Heart right ventricle (tissue), 16 donors: ENCODE measurements around the gene WDR20. TPM values are rescaled to one million over a fixed set of nuclear protein-coding genes. Genes with fewer than 3 reads are reported as not detected.
"Not testable (repeated sequence)": the region's sequence is repeated elsewhere in the genome, so short reads cannot be mapped to it uniquely, and the experiment has no call there.

ENCODE experiments used
- ATAC-seq, 8 donors: fragments of 200-7000 bp; cut with Tn5 transposase; one replicate each; pipeline ENCODE4 v1.9.1; 2020; ENCODE audit warnings: mild to moderate bottlenecking in 8 of 8, moderate library complexity in 8 of 8, moderate number of reproducible peaks in 1 of 8
- DNase-seq, 2 donors: peaks; one replicate each; pipeline ENCODE4 v3.0.0-alpha.2; 2020
- H3K27ac ChIP-seq, 10 donors: fragments of 200-600 bp; sonication (generic) in 2 of 10; one replicate each; pipeline versions ENCODE4 v1.5.0 to v1.8.0; 2020 to 2022; ENCODE audit warnings: mild to moderate bottlenecking in 3 of 10
- H3K27me3 ChIP-seq, 7 donors: fragments of 200-600 bp; one replicate each; pipeline ENCODE4 v1.8.0; 2021 to 2022; ENCODE audit warnings: mild to moderate bottlenecking in 2 of 7
- H3K36me3 ChIP-seq, 9 donors: fragments of 200-600 bp; sonication (generic) in 1 of 9; one replicate each; pipeline versions ENCODE4 v1.5.0 to v1.8.0; 2020 to 2022; ENCODE audit warnings: mild to moderate bottlenecking in 2 of 9
- H3K4me1 ChIP-seq, 9 donors: fragments of 200-600 bp; sonication (generic) in 1 of 9; one replicate each; pipeline versions ENCODE4 v1.5.0 to v1.8.0; 2020 to 2022; ENCODE audit warnings: mild to moderate bottlenecking in 4 of 9
- H3K4me3 ChIP-seq, 10 donors: fragments of 200-600 bp; sonication (generic) in 2 of 10; one replicate each; pipeline versions ENCODE4 v1.5.0 to v1.8.0; 2020 to 2022; ENCODE audit warnings: mild to moderate bottlenecking in 7 of 10, moderate library complexity in 2 of 10
- H3K9me3 ChIP-seq, 11 donors: fragments of 200-600 bp in 10 of 11; sonication (generic) in 2 of 11; one replicate each; pipeline versions ENCODE4 v1.5.0 to v1.8.0; 2013 to 2022; ENCODE audit warnings: mild to moderate bottlenecking in 2 of 11, control low read depth in 1 of 11, moderate library complexity in 1 of 11
- CTCF ChIP-seq, 9 donors: fragments of 200-600 bp; sonication (generic) in 2 of 9; IDR thresholded peaks; one replicate each; pipeline versions ENCODE4 v1.5.0 to v1.8.0; 2021 to 2022; ENCODE audit warnings: antibody characterized with exemption in 9 of 9, mild to moderate bottlenecking in 5 of 9, moderate library complexity in 1 of 9
- WGBS, 2 donors: extraction: QIAGEN DNeasy Blood & Tissue Kit; methylation state at CpG; one replicate each; pipeline ENCODE4 v1.1.7; 2013; ENCODE audit warnings: inconsistent platforms in 1 of 2; 5-methylcytosine and 5-hydroxymethylcytosine counted together
- intact Hi-C, 10 donors: fragments of 100-400 bp; cut with DNase I; formaldehyde crosslinking; loops; one replicate each; pipeline versions ENCODE4 v1.11.1 to v1.14.2; 2022
- polyA plus RNA-seq, 2 donors: library from polyadenylated mRNA; stranded (reverse); fragments of 200-250 nt; gene quantifications; one replicate each; pipeline ENCODE4 v1.2.3, GENCODE V29; 2013
- total RNA-seq, 10 donors: library from RNA; stranded (reverse); fragmentation: NEBNext Ultra II Directional in 3 of 10; extraction: Animal tissue kit (Norgen Biotek cat#: 25700) in 3 of 10; gene quantifications; one replicate each; pipeline versions ENCODE4 v1.2.1 to v1.2.4, GENCODE V29; 2021 to 2023
- donor health status: Arrhythmogenic right ventricular cardiomyopathy.
- donor health status: ischemic (EF 13 %, LVEDD 7.1; RV severe dilation, severe dysfunction).
- donor health status: healthy with polysubstance abuse.
- donor health status: DM: no; HTN: yes; CAD: no.
- donor health status: DM: no; HTN: no; CAD: no.
- donor health status: ischemic (EF 25% LVEDD 6.9; RV normal size, moderate dysfunction).
- donor health status: ischemic (EF 25% LVEDD 5.7; RV mildly dilated, moderate dysfunction).
- donor health status: healthy.
- donor health status: DM: yes; HTN: yes; CAD: no.
- donor health status: Ischemic cardiomyopathy.
- donor health status: ischemic (EF 35%, LVEDD 5.7; RV mildly dilated, moderate dysfunction).
- donor health status: nonischemic (EF 11% LVEDD 7.7; RV severe dilation, severe dysfunction).
- donor health status: DM: yes; HTN: yes; CAD: no.
- donor health status: PGD.
- donor health status: ischemic (EF 29% LVEDD 5.4; RV normal size, mild dysfunction).
- donor health status: nonischemic (EF 23%, LVEDD 6.1; RV moderate dilation, normal function).

WDR20 gene
- total and polyA plus RNA-seq, 12 donors = 10.7 to 28.0 (median 20.5) TPM

GRCh38 chr14:102103062-102103695 is 36.5 kb upstream of the WDR20 start:
- intact Hi-C loops = loop anchor here in 1 of 10 donors (10.0 kb wide), 1 partner anchor 398 kb away; no protein-coding TSS in a partner anchor

DNA sequence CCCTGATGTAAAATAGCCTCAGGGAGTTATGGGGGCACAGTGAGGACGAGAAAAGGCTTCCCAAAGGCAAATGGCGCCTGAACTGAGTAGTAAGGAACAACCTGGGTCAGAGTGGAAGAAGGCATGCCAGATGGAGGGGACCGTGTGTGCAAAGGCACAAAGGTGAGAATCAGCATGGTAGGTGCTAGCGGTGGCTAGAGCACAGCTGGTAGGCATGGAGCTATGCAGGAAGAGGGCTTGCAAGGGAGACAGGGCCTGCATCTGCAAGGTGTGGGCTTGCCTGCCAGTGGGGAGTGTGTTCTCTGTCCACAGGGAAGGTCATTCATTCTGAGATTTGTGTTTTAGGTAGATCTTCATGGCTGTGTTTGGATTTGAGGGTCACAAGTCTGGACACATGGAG is 34.3 kb upstream of the WDR20 start:
- WGBS, 2 donors = 83 to 84% methylated on average over 4 of the region's 4 CpGs
- DNase-seq (no peak), ATAC-seq (no peak)
- Histone ChIP-seq H3K4me1 (no peaks in the 10 kb centered on the region), H3K27me3 (no peaks in the 10 kb centered on the region), H3K36me3 (no peaks in the 10 kb centered on the region), H3K4me3 (no peak overlapping the region), H3K27ac (no peak overlapping the region), H3K9me3 (no peaks in the 10 kb centered on the region)
- intact Hi-C loops = loop anchor here in 1 of 10 donors (10.0 kb wide), 1 partner anchor 401 kb away; no protein-coding TSS in a partner anchor
- no peak for TF ChIP-seq CTCF (IDR thresholded peaks at IDR 0.05)

More at GRCh38 chr14:102103062-102103695, 36.5 kb upstream of the WDR20 start:
- DNase-seq = no peak
- no peak for ATAC-seq
- TF ChIP-seq CTCF (IDR thresholded peaks at IDR 0.05) = no peak
- no peaks in the 10 kb centered on the region for H3K36me3 ChIP-seq
- H3K4me1 ChIP-seq = no peaks in the 10 kb centered on the region
- no peak overlapping the region for H3K27ac ChIP-seq
- H3K9me3 ChIP-seq = no peaks in the 10 kb centered on the region
- 92% methylated on average over 10 of the region's 10 CpGs for WGBS, 2 donors
- no peak overlapping the region for H3K4me3 ChIP-seq
- H3K27me3 ChIP-seq = no peaks in the 10 kb centered on the region

DNA sequence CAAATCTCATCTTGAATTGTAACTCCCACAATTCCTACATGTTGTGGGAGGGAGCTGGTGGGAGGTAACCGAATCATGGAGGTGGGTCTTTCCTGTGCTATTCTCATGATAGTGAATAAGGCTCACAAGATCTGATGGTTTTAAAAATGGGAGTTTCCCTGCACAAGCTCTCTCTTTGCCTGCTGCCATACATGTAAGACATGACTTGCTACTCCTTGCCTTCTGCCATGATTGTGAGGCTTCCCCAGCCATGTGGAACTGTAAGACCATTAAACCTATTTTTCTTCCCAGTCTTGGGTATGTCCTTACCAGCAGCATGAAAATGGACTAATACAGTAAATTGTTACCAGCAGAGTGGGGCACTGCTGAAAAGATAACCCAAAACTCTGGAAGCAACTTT is 30.4 kb upstream of the WDR20 start:
- H3K9me3 ChIP-seq, H3K4me3 ChIP-seq, DNase-seq, H3K36me3 ChIP-seq, H3K27me3 ChIP-seq, H3K27ac ChIP-seq, ATAC-seq, H3K4me1 ChIP-seq: not testable (repeated sequence)
- intact Hi-C loops = loop anchor here in 1 of 10 donors (10.0 kb wide), 1 partner anchor 405 kb away; no protein-coding TSS in a partner anchor
- 89 to 94% methylated on average over 1 of the region's 1 CpG for WGBS, 2 donors

DNA sequence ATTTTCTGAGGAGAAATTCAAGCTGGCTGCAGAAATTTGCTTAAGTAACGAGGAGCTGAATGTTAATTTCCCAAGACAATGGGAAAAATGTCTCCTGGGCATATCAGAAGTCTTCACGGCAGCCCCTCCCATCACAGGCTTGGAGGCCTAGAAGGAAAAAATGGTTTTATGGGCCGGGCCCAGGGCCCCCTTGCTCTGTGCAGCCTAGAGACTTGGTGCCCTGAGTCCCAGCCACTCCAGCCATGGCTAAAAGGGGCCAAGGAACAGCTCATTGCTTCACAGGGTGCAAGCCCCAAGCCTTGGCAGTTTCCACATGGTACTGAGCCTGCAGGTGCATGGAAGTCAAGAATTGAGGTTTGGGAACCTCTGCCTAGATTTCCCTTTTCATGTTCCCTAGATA is 28.6 kb upstream of the WDR20 start:
- no peak overlapping the region for H3K4me3 ChIP-seq
- H3K9me3 ChIP-seq = peaks cover 0 to 6% (median 0%) of the 10 kb centered on the region in 11 donors
- H3K4me1 ChIP-seq = no peaks in the 10 kb centered on the region
- H3K27me3 ChIP-seq = no peaks in the 10 kb centered on the region
- intact Hi-C loops = no loop called here
- no peaks in the 10 kb centered on the region for H3K36me3 ChIP-seq
- H3K27ac ChIP-seq = no peak overlapping the region
- WGBS, 2 donors = 90 to 94% methylated on average over 3 of the region's 3 CpGs
- ATAC-seq (no peak), DNase-seq (no peak)
- TF ChIP-seq CTCF (IDR thresholded peaks at IDR 0.05) = no peak
